T-helper 2 cell (primary cell): ENCODE data around the gene ZNF497.
"Not testable (repeated sequence)": the region's sequence is repeated elsewhere in the genome, so short reads cannot be mapped to it uniquely, and the experiment has no call there.

Experiments used
- DNase-seq, 5 experiments: peaks; one replicate each; pipeline versions ENCODE4 v3.0.0 to v3.0.0-alpha.2; 2012 to 2022

Gene ZNF497

DNA sequence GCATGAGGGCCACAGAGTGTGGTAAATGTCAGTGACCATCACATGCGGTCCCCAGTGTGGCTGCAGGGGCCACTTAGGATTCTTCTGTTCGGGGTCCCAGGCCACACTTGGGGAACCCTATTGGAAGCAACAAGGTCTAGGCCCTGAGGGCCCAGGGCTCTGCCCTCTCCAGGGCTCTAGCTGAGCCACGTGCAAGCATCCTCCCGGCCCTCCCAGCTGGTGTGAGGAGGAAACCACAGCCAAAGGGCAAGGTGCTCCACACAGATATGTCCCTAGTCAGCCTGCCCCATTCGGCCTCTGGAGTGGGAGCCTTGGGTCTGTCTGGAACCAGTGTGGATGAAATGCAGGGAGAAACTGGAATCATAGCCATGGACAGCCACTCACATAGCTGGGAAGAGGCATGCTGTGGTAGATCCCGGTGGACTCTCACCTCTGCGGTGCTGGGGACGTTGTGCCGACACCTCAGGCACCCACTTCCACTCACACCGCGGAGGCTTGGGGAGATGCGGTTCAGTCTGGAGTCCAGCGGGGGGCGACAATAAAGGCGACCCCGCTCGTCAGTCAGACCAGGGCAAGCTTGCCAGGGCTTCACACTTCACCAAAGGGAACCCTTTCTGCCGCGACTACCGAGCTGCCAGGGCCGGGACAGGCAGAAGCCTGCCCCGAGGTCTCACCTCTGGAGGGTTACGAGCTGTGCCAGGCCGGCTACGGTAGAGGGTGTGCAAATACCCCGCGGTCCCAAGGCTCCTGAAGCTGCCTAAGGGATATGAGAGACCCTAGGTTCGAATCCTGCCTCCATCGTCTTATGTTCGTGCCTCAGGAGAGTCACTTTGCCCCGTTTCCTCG lies 4.3 kb upstream of the ZNF497 start:
- DNase-seq = no peak

DNA sequence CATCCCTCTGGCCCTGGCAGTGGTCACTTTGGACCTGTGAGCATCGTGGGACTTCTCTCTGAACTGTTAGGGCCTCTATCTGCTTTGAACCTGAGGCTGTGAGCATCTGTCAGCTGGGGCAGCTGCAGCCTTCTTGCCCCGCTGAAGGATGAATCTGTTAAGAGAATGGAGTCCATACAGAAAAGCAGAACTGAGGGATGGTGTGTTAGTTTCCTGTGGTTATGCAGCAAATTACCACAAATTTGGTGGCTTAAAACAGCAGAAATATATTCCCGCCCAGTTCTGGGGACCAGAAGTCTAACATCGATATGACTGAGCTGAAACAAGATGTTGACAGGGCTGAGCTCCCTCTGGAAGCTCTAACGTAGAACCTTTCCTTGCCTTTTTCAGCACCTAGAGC lies 1.6 kb upstream of the ZNF497 start:
- no peak for DNase-seq

DNA sequence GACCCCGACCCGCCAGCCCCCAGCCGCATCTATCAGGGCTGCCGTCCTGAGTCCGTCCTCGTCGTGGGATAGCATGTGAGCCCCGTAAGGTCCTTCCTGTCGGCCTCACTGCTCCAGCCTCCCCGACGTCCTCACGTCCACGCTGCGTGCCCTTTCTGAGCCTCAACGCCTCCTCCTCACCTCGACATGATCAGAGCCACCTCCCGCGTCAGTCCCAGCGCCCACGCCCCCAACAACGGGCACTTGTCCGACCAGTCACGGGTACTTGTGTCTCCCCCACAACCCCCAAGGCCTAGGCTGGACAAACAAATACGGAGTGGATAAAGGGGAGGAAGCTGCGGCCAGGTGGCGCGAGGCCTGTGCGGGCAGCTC lies 665 bp downstream of the ZNF497 start:
- DNase-seq = peak in 2 of 5 experiments; percentile 16 to 67

DNA sequence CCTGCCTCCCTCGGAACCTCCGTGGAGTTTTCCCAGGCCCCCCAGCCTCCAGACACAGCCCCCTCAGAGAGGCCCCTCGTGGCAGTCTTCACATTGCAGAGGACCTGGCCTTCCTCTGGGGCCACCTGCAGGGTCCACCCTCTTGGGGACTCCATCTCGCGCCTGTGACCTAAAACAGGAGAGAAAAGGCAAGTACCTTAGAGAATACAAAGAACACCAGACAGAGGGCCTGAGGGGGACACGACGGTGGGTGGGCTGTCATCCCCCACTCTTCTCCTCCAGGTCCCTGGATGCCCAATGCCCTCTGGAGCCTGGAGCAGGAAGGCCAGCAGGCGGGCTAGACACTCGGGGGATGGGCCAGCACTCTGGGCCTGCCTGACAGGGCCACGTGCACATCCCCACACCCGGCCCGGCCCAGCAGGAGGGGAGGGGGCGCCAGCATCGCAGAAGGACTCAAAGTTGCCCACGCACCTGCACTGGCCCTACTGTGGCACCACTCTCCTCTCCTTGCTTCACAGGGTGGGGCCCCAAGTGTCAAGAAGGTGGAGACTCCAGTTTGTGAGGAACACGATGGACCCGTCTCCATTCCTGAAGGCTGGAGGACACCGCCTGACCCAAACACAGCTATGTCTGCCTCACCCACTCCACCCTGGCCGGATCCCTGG lies 4.9 kb downstream of the ZNF497 start:
- DNase-seq = no peak

DNA sequence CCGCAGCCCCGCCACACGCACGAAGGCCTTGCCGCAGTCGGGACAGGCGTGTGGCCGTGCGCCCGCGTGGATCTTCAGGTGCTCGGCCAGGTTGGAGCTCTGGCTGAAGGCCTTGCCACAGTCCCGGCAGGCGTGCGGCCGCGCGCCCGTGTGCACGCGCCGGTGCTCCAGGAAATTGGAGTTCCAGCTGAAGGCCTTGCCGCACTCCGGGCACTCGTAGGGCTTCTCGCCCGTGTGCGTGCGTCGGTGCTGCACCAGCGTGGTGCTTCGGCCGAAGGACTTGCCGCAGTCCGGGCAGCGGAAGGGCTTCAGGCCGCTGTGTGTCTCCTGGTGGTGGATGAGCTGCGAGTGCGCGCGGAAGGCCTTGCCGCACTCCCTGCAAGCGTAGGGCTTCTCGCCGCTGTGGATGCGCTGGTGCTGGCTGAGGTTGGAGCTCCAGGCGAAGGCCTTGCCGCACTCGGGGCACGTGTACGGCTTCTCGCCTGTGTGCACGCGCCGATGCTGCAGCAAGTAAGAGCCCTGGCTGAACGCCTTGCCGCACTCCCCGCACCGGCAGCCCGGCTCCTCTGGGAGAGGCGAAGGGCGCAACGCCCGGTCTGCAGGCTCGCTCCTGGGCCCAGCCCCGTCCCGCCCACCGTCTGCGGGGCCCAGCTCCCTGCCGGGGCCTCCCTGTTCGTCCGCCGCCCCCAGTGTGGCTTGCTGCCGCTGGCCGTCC lies 5.6 kb downstream of the ZNF497 start:
- peak in 1 of 5 experiments; percentile 39 for DNase-seq

DNA sequence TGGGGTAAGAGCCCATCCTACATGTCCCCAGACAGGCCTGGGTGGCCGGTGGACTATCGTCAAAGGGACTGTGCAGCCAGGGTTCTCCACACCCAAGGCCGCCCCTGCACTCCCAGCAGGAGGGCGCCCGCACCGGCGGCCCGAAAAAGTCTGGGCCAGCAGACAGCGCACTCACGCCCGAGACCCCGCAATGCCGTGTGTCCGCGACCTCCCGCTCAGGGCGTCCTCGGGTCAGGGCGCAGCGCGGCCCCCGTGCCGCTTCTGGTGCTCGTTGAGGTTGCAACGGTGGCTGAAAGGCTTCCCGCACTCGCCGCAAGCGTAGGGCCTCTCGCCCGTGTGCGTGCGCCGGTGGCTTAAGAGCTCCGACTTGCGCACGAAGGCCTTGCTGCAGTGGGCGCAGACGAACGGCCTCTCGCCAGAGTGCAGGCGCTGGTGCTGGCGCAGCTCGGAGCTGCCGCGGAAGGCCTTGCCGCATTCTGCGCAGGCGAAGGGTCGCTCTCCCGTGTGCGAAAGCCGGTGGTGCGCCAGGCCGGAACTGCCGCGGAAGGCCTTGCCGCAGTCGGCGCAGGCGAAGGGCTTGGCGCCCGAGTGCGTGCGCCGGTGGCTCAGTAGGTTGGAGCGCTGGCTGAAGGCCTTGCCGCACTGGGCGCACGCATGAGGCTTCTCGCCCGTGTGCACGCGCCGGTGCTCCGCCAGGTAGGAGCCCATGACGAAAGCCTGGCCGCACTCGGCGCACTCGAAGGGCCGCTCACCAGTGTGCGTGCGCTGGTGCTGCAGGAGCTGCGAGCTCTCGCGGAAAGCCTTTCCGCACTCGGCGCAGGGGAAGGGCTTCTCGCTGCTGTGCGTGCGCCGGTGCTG lies 6.4 kb downstream of the ZNF497 start:
- DNase-seq = peak in 2 of 5 experiments; percentile 27 to 84

DNA sequence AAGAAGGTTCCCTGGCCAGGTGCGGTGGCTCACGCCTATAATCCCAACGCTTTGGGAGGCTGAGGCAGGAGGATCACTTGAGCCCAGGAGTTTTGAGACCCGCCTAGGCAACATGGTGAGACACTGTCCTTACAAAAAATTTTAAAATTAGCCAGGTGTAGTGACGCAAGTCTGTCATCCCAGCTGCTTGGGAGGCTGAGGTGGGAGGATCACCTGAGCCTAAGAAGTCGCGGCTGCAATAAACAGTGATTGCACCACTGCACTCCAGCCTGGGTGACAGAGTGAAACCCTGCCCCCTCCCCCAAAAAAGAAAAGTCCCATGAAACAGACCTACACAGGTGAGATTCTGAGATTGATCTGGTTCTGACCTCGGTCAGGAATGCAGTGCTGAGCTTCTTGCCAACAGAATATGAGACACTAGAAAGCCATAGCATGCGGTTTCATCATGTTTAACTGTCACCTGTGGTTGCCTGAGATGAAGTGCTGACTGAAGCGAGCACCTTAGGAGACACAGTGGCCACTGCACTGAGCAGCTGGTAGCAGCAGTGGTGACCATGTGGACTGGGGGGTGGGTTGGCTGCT lies 7.2 kb downstream of the ZNF497 start:
- no peak for DNase-seq

DNA sequence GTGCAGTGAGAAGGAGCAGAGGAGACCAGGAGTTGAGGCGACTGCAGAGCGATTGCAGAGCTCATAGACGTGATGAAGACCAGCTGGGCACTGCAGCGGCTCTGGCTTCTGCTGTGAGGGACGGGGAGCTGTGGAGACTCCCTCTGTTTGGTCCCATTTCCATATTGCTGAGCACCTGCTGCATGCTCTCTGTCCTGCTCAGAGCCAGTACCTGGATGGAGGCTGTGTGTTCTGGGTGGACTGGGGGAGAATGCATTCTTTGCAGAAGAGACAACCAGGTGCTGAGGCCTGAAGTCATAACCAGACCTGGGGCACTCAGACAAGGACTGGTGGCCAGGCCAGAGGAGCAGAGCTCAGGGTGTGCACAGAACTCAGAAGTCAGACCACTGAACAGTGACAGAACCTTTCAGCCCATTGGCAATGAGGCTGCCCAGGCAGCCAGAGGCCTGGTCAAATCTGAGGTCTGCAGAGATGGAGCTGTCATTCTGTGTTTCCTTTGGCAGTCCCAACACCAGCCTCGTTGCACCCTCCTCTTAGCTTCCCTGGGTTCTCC lies 8.0 kb downstream of the ZNF497 start:
- DNase-seq = no peak

DNA sequence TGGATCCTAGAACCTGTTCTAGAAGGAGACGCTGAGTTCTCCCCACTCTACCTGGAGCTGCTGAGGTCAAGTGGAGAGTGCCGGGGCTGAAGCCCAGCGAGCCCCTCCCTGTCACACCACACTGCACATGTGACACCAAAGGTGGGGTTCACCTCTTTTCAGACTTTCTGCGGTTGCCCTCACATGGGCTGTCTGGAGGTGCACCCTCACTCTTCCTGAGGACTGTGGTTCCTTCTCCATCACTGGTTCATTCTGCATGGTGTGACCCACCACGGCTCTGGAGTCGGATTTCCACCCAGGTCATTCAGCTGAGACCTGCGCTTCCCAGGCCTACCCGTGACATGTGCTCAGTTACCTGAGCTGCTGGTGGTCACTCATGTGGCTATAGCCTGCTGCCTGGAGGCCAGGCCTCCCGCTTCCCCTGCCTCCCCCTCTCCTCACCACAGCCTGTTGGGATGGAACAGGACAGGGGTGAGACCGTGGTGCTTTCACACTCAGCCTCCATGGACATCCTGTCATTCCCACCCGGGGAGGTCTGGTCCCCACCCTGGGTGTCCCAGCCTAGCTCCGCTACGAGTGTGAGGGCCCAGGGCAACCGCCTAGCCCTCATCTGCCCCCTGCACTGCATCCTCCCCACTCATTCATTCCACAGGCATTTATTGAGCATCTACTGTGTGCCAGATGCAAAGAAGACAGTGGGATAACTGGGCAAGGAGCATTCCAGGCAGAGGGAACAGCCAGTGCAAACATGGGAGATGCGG lies 8.7 kb downstream of the ZNF497 start:
- no peak for DNase-seq

DNA sequence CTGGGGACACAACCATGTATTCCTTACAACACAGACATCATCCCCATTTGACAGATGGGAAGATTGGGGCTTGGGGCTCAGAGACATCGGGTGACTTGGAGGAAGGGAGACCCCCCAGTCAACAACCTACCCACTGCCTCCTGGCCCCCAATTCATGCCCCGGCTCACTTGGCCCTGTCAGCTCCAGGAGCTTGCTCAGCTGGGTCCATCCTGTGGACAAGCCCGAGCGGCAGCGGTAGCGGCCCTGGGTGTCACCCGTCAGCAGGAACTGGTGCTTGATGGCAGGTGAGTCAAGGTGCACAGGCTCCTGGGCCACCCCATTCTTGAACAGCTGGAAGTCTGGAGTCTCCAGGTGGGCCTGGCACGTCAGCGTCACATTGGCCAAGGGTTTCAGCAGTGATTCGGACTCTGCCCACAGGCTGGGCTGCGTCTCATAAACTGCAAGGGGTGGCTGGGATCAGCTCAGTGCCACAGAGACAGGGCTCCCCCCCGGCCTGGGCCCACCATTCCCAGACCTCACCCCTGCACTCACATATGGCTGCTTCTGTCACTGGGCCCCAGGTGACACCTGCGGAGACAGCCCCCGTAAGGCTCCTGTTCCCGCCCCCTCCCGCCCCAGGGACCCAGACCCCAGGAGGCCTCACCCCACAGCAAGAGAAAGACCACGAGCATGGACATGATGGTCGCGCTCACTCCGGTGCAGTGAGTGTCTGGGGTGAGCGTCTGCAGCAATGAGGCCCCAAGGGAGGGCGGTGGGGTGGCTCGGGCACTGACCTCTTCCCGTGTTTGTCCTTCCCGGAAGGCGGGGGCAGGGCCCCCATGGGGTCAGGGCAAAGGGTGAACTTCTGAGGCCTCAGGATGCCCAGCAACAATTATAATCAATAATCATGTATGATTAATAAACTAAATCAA lies 9.5 kb downstream of the ZNF497 start, which contains the start of gene A1BG:
A1BG (minus strand) TSS at position 733 of the 912 bp plus-strand sequence; CDS start at position 678, 55 bp downstream.
- DNase-seq = no peak

DNA sequence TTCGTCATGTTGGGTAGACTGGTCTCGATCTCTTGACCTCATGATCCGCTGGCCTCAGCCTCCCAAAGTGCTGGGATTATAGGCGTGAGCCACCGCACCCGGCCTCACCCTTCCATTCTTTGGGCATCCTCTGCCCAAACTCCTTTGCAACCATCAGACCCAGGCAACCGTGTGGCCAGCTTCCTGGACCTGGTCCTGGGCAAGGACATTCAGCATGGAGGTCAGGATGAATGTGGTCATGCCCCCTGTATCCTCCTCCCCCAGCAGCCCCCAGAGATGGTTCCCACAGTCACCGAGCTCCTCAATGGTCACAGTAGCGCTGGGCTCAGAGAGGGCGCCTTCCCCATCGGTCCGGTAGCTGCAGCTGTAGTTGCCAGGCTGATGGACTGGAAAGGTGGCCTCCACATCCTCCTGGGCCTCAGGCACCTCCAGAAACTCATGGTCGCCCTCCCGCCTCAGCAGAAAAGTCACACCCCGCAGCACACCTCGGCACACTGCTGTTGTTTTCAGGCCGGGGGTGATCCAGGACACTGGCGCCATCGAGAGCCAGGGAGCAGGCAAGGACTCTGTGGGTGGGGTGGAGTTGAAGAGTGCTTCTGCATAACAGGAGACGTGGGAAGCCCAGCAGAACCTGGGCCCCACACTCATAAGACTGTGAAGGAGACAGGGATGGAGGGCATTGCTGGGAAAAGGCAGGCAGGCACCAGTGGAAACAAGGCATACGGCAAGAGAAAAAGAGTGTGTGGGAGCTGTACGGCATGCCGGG lies 10.4 kb downstream of the ZNF497 start:
- DNase-seq = no peak

DNA sequence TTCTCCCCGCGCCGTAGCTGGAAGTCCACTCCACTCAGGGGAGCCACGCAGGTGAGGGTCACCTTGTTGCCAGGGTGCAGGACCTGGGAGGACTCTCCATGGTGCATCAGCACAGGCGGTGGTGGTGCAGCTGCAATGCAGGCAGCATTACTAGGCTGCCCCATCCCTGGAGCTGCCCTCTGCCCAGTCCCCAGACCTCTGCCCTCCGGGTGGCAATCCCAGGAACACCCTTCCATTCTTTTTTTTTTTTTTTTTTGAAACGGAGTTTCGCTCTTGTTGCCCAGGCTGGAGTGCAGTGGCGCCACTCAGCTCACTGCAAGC lies 11.0 kb downstream of the ZNF497 start:
- DNase-seq = no peak

DNA sequence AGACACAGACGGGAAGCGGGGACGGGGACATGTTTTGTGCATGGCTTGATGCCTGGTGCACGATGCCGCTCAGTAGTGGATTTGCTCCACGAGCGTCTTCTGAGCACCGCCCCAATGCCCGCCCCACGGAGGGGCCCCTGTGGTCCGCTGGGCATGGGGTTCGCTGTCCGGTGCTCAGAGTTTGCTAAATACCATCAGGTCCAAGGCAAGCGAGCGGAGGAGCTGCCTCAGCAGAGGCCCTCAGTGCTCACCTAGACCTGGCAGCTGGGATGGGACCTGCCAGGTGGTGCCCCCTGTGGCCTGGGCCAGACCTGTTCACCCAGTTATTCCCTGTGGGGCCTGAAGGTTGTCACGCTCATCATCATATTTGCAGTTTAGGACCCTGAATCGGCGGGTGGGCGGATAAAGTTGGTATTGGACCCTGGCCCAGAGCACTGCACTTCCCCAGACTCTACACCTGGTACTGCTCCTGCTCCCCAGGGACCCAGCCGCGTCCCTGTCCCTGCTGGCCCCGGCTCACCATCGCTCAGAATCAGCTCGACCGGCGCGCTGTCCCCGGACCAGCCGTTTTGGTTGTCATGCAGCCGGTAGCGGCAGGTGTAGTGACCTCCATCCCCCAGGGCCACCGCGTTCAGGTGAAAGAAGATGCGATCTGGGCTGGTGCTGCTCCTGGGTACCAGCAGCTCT lies 11.5 kb downstream of the ZNF497 start:
- DNase-seq = no peak

DNA sequence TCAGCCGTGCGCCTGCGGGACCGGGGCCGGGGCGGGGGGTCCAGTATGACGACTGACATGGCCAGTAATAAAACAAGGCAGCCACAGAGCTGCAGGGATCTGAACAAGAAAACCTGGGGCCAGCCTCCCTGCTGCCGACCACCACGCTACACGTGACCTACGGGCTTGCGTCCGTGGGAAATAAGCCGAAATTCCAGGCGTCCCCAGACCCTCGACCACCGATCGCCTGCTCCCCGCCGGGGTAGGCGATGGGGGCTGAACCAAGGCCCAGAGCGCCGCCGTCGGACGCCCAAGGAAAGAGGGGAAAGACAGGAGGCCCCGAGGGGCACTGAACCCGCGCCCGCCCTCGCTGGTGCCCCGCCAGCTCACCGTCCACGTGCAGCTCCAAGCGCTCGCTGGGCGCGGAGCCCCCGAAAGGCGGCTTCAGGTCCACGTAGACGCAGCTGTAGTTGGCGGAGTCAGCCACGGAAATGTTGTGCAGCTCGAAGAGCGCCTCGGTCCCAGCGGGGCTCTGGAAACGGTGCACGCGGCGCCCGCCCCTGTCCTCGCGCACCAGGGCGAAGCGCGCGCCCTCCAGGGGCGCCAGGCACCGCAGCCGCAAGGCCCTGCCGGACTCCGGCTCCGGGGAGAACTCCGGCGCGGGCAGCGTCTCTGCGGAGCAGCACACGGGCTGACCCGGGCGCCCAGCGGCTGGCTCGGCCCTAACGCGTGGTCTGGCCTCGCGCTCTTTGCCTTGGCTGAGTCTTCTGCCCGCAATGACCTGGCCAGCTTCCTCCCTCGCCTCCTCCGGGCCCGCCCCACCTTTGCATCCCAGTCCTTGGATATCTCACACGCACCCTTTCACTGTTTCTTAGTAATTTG lies 12.3 kb downstream of the ZNF497 start:
- DNase-seq = no peak

DNA sequence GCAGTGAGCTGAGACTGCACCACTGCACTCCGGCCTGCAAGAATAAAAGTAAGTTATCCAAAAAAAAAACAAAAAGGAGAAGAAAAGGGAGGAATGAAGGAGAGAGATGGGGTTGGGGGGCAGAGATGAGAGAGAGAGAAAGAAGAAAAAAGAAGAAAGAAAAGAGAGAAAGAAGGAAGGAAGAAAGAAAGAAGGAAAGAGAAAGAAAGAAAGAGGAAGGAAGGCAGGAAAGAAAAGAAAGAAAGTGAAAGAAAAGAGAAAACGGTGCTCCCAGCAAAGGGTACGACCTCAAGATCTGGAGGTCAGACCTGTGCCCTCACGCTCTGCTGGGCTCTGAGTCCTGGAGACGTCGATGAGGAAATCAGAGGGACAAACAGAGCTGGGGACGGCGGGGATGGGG lies 13.0 kb downstream of the ZNF497 start:
- no peak for DNase-seq

DNA sequence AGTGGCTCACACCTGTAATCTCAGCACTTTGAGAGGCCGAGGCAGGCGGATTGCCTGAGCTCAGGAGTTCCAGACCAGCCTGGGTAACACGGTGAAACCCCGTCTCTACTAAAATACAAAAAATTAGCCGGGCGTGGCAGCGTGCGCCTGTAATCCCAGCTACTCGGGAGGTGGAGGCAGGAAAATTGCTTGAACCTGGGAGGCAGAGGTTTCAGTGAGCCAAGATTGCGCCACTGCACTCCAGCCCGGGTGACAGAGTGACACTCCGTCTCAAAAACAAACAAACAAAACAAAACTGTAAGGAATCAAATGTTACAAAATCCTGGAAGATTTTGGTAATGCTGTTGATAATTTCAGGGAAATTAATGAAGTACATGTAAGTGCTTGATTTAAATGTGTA lies 14.5 kb downstream of the ZNF497 start:
- not testable (repeated sequence) for DNase-seq
